Skin of body (tissue), 2 donors: ENCODE data around the gene ENTPD6. TPM values are rescaled to one million over a fixed set of nuclear protein-coding genes. Genes with fewer than 3 reads are reported as not detected.

Source experiments
- DNase-seq: peaks from one replicate; lab custom pipeline; 2025; lab: John Stamatoyannopoulos, UW
- total RNA-seq: library from RNA; depleted of rRNA; stranded (reverse); fragments of >200 nt; gene quantifications from one replicate; pipeline ENCODE4 v1.2.3, GENCODE V29; 2014

The ENTPD6 gene
- total RNA-seq, 1 donor from 2014 or later = 20.3 TPM

GRCh38 chr20:25187635-25188034 is 7.9 kb upstream of the ENTPD6 start:
- no peak for DNase-seq

- DNase-seq = no peak
Observed at GRCh38 chr20:25188218-25188617, 7.3 kb upstream of the ENTPD6 start.

DNA sequence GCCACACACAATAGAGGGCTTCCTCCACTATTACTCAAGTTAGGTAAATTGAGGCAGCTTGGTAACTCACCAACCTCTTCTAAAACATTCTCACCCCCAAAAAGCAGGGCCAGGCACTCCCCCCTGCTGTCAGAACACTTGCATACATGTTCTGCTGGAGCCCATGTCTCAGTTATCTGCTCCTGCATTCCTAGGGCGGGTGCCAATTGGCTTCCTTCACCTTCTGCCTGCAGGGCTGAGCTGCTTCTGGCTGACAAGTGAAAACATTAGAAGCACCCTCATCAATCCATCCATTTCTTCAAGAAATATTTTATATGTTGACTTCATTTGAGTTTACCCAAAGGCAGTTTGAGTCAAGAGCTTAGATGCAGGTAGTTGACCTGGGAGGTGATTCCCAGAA is 4.5 kb upstream of the ENTPD6 start:
- DNase-seq = no peak

DNA sequence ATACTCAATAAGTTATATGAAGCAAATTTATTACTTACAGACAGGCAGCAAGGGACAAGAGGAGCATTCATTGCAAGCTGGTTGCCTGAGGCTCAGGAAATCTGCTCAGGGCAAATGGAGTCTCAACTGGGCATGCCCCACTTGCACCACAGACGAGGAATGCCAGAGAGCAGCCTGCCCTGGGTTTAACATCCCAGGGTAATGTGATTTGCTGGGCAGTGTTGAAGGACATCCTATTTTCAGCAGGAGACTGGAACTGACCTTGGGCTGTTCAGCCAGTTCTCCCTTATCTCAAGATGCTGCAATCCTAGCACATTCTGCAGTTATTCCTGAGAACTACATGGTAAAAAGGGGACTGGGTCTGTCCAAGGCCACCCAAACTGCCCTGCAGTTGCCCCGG is 3.8 kb upstream of the ENTPD6 start:
- DNase-seq = no peak

DNA sequence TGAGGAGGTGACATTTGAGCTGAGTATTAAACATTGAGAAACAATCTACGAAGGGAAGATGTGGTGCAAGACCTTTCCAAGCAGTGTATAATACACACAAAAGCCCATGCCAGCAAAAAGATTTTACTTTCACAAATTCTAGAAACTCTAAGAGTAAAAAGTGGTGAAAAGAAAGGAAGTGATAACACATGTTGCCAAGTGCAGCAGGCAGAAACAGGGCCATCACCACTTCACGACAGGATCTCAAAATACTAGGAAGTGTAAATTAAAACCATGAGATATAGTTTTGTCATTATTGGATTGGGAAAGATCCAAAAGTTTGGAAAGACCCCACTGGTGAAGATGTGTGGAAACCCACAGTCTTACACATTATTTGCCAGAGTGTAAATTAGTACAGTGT is 1.7 kb upstream of the ENTPD6 start:
- DNase-seq = no peak

- no peak for DNase-seq
Observed at GRCh38 chr20:25194333-25194972, 1.1 kb upstream of the ENTPD6 start.

- peak; percentile 16 for DNase-seq
Observed at GRCh38 chr20:25195962-25196785, 662 bp downstream of the ENTPD6 start.

- no peak for DNase-seq
Observed at GRCh38 chr20:25196786-25197120, 1.2 kb downstream of the ENTPD6 start.

- DNase-seq = no peak
Observed at GRCh38 chr20:25197183-25197869, 1.8 kb downstream of the ENTPD6 start.

DNA sequence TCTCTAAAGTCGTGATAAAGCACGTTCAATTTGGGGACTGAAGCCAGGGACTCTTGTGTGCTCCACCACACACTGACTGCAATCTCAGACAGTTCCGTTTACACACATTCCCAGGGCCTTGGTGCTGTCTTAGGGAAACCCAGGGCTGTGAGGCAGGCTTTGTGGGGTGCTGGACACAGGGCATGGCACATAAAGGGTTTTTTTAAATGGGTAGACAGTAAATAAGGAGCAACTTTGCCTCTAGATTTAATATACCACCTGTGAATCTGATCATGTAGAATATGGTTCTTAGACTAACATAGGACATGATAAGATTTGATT is 2.3 kb downstream of the ENTPD6 start:
- no peak for DNase-seq

DNA sequence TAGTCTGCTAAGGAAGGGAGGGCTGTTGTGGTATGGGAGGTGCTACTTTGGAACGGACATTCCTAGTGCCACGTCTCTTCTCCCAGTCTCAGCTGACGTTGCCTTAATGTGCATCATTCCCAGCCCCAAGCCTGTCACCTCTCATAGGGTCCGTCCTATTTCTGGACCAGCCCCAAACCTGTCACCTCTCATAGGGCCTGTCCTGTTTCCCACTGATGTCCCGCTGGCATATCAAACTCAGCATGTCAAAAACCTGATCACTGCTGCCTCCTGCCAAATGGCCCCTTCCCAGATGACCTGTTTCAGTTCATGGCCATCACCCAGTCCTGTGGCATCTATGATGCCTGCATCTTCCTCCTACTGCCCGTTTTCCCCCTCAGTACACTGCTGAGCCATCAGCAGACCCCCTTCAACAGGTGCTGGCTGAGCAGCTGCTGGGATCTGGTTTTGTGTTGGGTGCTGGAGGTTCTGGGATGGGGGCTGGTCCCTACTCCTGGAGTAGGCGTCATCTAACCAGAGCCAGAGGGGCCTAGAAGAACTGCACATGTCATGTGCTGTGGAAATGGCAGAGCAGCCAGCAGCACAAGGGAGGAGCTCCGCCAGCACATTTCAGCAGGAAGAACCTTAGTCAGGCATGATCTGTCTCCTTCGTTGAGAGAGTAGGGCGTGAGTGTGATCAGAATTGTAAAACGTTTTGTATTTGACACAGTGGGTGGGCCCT is 3.3 kb downstream of the ENTPD6 start:
- no peak for DNase-seq

DNA sequence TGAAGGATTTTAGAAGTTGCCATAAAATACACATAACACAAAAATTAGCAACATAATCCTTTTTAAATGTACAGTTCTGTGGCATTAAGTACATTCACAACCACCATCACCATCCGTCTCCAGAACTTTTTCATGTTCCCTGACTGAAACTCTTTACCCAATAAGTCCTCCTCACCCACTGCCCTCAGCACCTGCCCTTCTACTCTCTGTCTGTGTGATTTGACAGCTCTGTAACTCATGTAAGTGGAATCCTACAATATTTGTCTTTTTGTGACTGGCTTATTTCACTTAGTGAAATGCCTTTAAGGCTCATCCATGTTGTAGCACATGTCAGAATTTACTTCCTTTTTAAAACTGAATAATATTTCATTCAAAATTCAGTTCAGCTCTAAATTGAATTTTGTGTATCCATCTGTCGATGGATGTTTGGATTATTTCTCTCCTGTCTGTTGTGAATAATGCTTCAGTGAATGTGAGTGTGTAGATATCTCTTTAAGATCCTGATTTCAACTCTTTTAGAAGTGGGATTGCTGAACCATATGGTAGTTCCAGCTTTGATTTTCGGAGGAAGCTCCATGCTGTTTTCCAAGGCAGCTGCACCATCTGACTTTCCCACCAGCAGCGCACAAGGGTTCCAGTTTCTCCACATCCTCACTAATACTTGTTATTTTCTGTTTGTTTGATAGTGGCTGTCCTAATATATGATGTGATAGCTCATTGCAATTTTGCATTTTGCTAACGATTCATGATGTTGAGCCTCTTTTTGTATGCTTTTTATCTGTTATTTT is 4.2 kb downstream of the ENTPD6 start:
- no peak for DNase-seq

DNA sequence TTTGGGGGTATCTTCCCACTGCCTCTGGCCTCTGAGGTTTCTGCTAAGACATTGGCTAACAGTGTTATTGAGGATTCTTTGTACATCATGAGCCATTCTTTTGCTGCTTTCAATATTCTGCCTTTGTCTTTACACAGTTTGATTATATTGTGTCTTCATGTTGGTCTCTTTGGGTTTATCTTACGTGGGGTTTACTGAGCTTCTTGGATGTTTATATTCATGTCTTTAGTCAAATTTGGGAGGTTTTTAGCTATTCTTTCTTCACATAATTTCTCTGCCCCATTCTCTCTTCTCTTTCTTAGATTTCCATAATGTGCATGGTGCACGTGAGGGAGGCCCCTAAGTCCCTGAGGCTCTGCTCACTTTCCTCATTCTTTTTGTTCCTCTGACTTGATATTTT is 7.6 kb downstream of the ENTPD6 start:
- DNase-seq = no peak

GRCh38 chr20:25203871-25204320 is 8.4 kb downstream of the ENTPD6 start:
- no peak for DNase-seq

GRCh38 chr20:25204550-25205276 is 9.2 kb downstream of the ENTPD6 start:
- DNase-seq = no peak

- no peak for DNase-seq
Observed at GRCh38 chr20:25205277-25206062, 10.0 kb downstream of the ENTPD6 start.

- DNase-seq = no peak
Observed at GRCh38 chr20:25206063-25206403, 10.5 kb downstream of the ENTPD6 start.

DNA sequence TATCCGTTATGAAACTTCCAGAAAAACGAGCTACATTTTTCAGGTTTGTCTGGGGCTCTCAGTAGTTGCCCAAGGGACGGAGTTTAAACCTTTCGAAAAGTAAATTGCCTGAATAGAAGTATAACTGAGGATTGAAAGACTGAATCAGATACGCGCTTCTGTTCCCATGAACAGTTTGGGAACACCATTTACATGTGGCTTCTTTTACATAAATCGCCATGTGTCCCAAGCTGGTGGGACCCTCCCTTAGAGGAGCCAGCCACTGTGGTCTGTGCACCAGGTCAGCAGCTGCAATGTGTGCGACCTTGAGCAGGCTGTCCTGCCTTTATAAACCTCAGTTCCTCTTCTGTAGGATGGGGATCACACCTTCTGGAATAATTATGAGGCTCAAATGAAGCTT is 11.0 kb downstream of the ENTPD6 start:
- no peak for DNase-seq

- DNase-seq = no peak
Observed at GRCh38 chr20:25207149-25207959, 11.8 kb downstream of the ENTPD6 start.
